Epidermal melanocyte (primary cell): ENCODE data around the gene GALNT17.

Experiments
- DNase-seq: peaks from one replicate; pipeline ENCODE4 v3.0.0; 2011; ENCODE audit warnings: low spot score; ENCODE audit not compliant: insufficient read length

The GALNT17 gene

GRCh38 chr7:71495828-71496227 is 363.9 kb downstream of the GALNT17 start:
- DNase-seq, result no peak

- no peak for DNase-seq
Measured at GRCh38 chr7:71497256-71497946, 365.5 kb downstream of the GALNT17 start.

GRCh38 chr7:71498381-71498780 is 366.4 kb downstream of the GALNT17 start:
- no peak for DNase-seq

- DNase-seq, result no peak
Measured at GRCh38 chr7:71504697-71505441, 372.9 kb downstream of the GALNT17 start.

- no peak for DNase-seq
Measured at GRCh38 chr7:71506822-71507221, 374.9 kb downstream of the GALNT17 start.

GRCh38 chr7:71507680-71508602 is 376.0 kb downstream of the GALNT17 start:
- DNase-seq, result no peak

- DNase-seq, result no peak
Measured at GRCh38 chr7:71509381-71509780, 377.4 kb downstream of the GALNT17 start.

GRCh38 chr7:71511361-71511807 is 379.4 kb downstream of the GALNT17 start:
- DNase-seq, result no peak

GRCh38 chr7:71517940-71518699 is 386.2 kb downstream of the GALNT17 start:
- DNase-seq, result no peak

- no peak for DNase-seq
Measured at GRCh38 chr7:71518880-71519279, 386.9 kb downstream of the GALNT17 start.

GRCh38 chr7:71521506-71521905 is 389.6 kb downstream of the GALNT17 start:
- DNase-seq, result no peak

- DNase-seq, result no peak
Measured at GRCh38 chr7:71526106-71526505, 394.2 kb downstream of the GALNT17 start.

GRCh38 chr7:71527213-71527612 is 395.3 kb downstream of the GALNT17 start:
- DNase-seq, result no peak

- no peak for DNase-seq
Measured at GRCh38 chr7:71535616-71536015, 403.7 kb downstream of the GALNT17 start.

- no peak for DNase-seq
Measured at GRCh38 chr7:71538210-71538609, 406.3 kb downstream of the GALNT17 start.

GRCh38 chr7:71539615-71540014 is 407.7 kb downstream of the GALNT17 start:
- DNase-seq, result no peak

GRCh38 chr7:71541707-71542353 is 409.9 kb downstream of the GALNT17 start:
- no peak for DNase-seq

- DNase-seq, result no peak
Measured at GRCh38 chr7:71543396-71543795, 411.5 kb downstream of the GALNT17 start.

- DNase-seq, result no peak
Measured at GRCh38 chr7:71544816-71545215, 412.9 kb downstream of the GALNT17 start.

- DNase-seq, result no peak
Measured at GRCh38 chr7:71547426-71547825, 415.5 kb downstream of the GALNT17 start.

- DNase-seq, result no peak
Measured at GRCh38 chr7:71548746-71549145, 416.8 kb downstream of the GALNT17 start.
